Body of pancreas (tissue), 4 donors: ENCODE measurements around the gene LRP2.
"Not testable (repeated sequence)": the region's sequence is repeated elsewhere in the genome, so short reads cannot be mapped to it uniquely, and the experiment has no call there.

Experiments used
- POLR2A ChIP-seq, 3 donors: fragments of 450-650 bp; IDR thresholded peaks; one replicate each; pipeline ENCODE4 v1.6.1; 2016; ENCODE audit warnings: antibody characterized with exemption in 3 of 3, mild to moderate bottlenecking in 2 of 3
- TF ChIP-seq, protein P1 (sequence below), 7 experiments: fragments of 450-650 bp in 4 of 7; fragments of 200-600 bp in 3 of 7; sonication (generic) in 3 of 7; IDR thresholded peaks; one replicate each; pipeline ENCODE4 v1.5.1; 2016 to 2019; ENCODE audit warnings: antibody characterized with exemption in 7 of 7

GRCh38 chr2:169134272-169134671, 228.1 kb downstream of the LRP2 start:
- TF ChIP-seq, protein P1, sequence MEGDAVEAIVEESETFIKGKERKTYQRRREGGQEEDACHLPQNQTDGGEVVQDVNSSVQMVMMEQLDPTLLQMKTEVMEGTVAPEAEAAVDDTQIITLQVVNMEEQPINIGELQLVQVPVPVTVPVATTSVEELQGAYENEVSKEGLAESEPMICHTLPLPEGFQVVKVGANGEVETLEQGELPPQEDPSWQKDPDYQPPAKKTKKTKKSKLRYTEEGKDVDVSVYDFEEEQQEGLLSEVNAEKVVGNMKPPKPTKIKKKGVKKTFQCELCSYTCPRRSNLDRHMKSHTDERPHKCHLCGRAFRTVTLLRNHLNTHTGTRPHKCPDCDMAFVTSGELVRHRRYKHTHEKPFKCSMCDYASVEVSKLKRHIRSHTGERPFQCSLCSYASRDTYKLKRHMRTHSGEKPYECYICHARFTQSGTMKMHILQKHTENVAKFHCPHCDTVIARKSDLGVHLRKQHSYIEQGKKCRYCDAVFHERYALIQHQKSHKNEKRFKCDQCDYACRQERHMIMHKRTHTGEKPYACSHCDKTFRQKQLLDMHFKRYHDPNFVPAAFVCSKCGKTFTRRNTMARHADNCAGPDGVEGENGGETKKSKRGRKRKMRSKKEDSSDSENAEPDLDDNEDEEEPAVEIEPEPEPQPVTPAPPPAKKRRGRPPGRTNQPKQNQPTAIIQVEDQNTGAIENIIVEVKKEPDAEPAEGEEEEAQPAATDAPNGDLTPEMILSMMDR (IDR thresholded peaks at IDR 0.05), result not testable (repeated sequence)
- not testable (repeated sequence) for TF ChIP-seq POLR2A (IDR thresholded peaks at IDR 0.05)
